K562 (cell line): ENCODE measurements around the gene RHBDL3. TPM values are rescaled to one million over a fixed set of nuclear protein-coding genes. Genes with fewer than 3 reads are reported as not detected.

Experiments used
- ATAC-seq: fragments of 200-7000 bp; cut with Tn5 transposase; 3 replicates; pipeline ENCODE4 v1.9.1; 2020; ENCODE audit warnings: moderate library complexity
- BruUV-seq: library from RNA; stranded (reverse); fragments of 400-500 nt; replicated peaks from 2 replicates; lab custom pipeline; 2021; lab: Mats Ljungman, UMichigan
- CTCF ChIA-PET: fragments of 300-600 bp; formaldehyde crosslinking; extraction: SDS; loops from one replicate; lab custom pipeline; 2021; ENCODE audit warnings: low intra/inter-chr PET ratio; lab: Yijun Ruan, JAX
- POLR2A ChIA-PET: fragments of 300-600, 350-650 bp; sonication (Branson Sonifier 250); formaldehyde crosslinking; extraction: SDS; loops from one replicate; lab custom pipeline; 2021; ENCODE audit warnings: antibody characterized with exemption, inconsistent platforms; lab: Yijun Ruan, JAX
- DNase-seq, 4 experiments: peaks; one replicate each; pipeline versions ENCODE4 v3.0.0 to v3.0.0-alpha.2; 2011 to 2018; ENCODE audit warnings: low spot score in 3 of 4, mixed read lengths in 3 of 4; ENCODE audit errors: extremely low read depth in 1 of 4
- FAIRE-seq: peaks from 2 replicates; lab custom pipeline; 2011; peaks lifted over from hg19 to GRCh38; lab: Jason Lieb, UNC
- H2AFZ ChIP-seq: 2 replicates; pipeline ENCODE4 v1.6.0; 2011; ENCODE audit warnings: low read depth, low read length, control low read depth, inconsistent platforms
- H3K27ac ChIP-seq: fragments of 200-600 bp; 3 replicates; pipeline ENCODE4 v1.8.0; 2011; ENCODE audit warnings: low read depth, mild to moderate bottlenecking, control low read depth, inconsistent platforms, low read length, moderate library complexity, mixed read lengths; ENCODE audit errors: extremely low read depth
- H3K27me3 ChIP-seq, 2 experiments: fragments of 300-600 bp in 1 of 2; 2 replicates in 1 of 2; 3 replicates in 1 of 2; pipeline versions ENCODE4 v1.6.0 to v1.8.0; 2011; ENCODE audit warnings: inconsistent platforms in 2 of 2, low read length in 2 of 2, mild to moderate bottlenecking in 1 of 2, mixed read lengths in 1 of 2, moderate library complexity in 1 of 2; ENCODE audit not compliant: control insufficient read depth in 2 of 2, insufficient read depth in 2 of 2
- H3K36me3 ChIP-seq: fragments of 300-600 bp; 3 replicates; pipeline ENCODE4 v1.8.0; 2011; ENCODE audit warnings: mild to moderate bottlenecking, low read length, inconsistent platforms; ENCODE audit not compliant: control insufficient read depth, insufficient read depth
- H3K4me1 ChIP-seq, 2 experiments: fragments of 200-600 bp in 1 of 2; replicated peaks in 1 of 2; 2 replicates in 1 of 2; 3 replicates in 1 of 2; pipeline versions ENCODE4 v1.5.1 to v1.8.0; 2011; ENCODE audit warnings: inconsistent platforms in 2 of 2, low read length in 2 of 2, mild to moderate bottlenecking in 1 of 2, mixed read lengths in 1 of 2, moderate library complexity in 1 of 2; ENCODE audit not compliant: control insufficient read depth in 2 of 2, insufficient read depth in 2 of 2
- H3K4me2 ChIP-seq: 2 replicates; pipeline ENCODE4 v1.6.1; 2011; ENCODE audit warnings: low read length, control low read depth, inconsistent platforms, mixed read lengths; ENCODE audit not compliant: insufficient read depth
- H3K4me3 ChIP-seq: fragments of 200-600 bp; sonication (generic), shearing (Covaris generic); 2 replicates; pipeline ENCODE4 v1.5.1; 2016; ENCODE audit warnings: control low read depth, inconsistent platforms
- H3K79me2 ChIP-seq: fragments of 200-600 bp; 3 replicates; pipeline ENCODE4 v1.8.0; 2011; ENCODE audit warnings: low read length, inconsistent platforms; ENCODE audit not compliant: control insufficient read depth, insufficient read depth
- H3K9ac ChIP-seq, 2 experiments: 2 replicates each; pipeline versions ENCODE4 v1.6.0 to v1.6.1; 2011; ENCODE audit warnings: low read depth in 2 of 2, low read length in 2 of 2, control low read depth in 1 of 2, inconsistent platforms in 1 of 2, mild to moderate bottlenecking in 1 of 2, mixed read lengths in 1 of 2; ENCODE audit not compliant: insufficient read depth in 1 of 2
- H3K9me1 ChIP-seq: one replicate; pipeline ENCODE4 v1.6.0; 2011; ENCODE audit warnings: inconsistent platforms, mild to moderate bottlenecking, low read length, moderate library complexity; ENCODE audit not compliant: control insufficient read depth, insufficient read depth
- H3K9me3 ChIP-seq: replicated peaks from 2 replicates; pipeline ENCODE4 v1.5.1; 2011; ENCODE audit warnings: low read depth, low read length, inconsistent platforms; ENCODE audit not compliant: control insufficient read depth, insufficient read depth
- H4K20me1 ChIP-seq: replicated peaks from 2 replicates; pipeline ENCODE4 v1.6.1; 2011; ENCODE audit warnings: low read length, inconsistent platforms, mixed read lengths; ENCODE audit not compliant: control insufficient read depth, insufficient read depth
- CSDE1 ChIP-seq, 2 experiments: fragments of 450-650 bp; IDR thresholded peaks; 2 replicates each; pipeline ENCODE4 v1.6.1; 2016; ENCODE audit warnings: mild to moderate bottlenecking in 1 of 2
- HDAC8 ChIP-seq: fragments of 450-650 bp; IDR thresholded peaks from 2 replicates; pipeline ENCODE4 v1.6.1; 2016; ENCODE audit warnings: mild to moderate bottlenecking, missing genetic modification characterization, moderate library complexity, missing compliant biosample characterization
- ILF3 ChIP-seq: fragments of 450-650 bp; IDR thresholded peaks from 2 replicates; pipeline ENCODE4 v1.6.1; 2018; ENCODE audit warnings: antibody characterized with exemption, mild to moderate bottlenecking, moderate library complexity, borderline replicate concordance
- MCM5 ChIP-seq: fragments of 450-650 bp; IDR thresholded peaks from 2 replicates; pipeline ENCODE4 v1.6.1; 2016; ENCODE audit warnings: low read depth
- NCOA4 ChIP-seq: fragments of 450-650 bp; IDR thresholded peaks from 2 replicates; pipeline ENCODE4 v1.6.1; 2018; ENCODE audit warnings: mild to moderate bottlenecking; ENCODE audit not compliant: partially characterized antibody
- PHTF2 ChIP-seq: fragments of 250-450 bp; sonication (Bioruptor Pico); IDR thresholded peaks from 2 replicates; pipeline ENCODE4 v1.5.0; 2021; ENCODE audit warnings: mild to moderate bottlenecking
- TCF3 ChIP-seq: sonication (generic); formaldehyde crosslinking; IDR thresholded peaks from 2 replicates; pipeline ENCODE4 v1.4.0; 2020; ENCODE audit warnings: mild to moderate bottlenecking, missing genetic modification reagents
- YY1 ChIP-seq, 3 experiments: IDR thresholded peaks; 2 replicates each; pipeline ENCODE4 v1.6.1; 2011; ENCODE audit warnings: low read length in 2 of 3, mild to moderate bottlenecking in 2 of 3, moderate library complexity in 2 of 3, borderline replicate concordance in 1 of 3, control low read depth in 1 of 3, low read depth in 1 of 3; ENCODE audit not compliant: insufficient read depth in 3 of 3, insufficient replicate concordance in 2 of 3, control insufficient read depth in 1 of 3, insufficient read length in 1 of 3; ENCODE audit errors: extremely low read depth in 1 of 3
- ZC3H8 ChIP-seq: fragments of 450-650 bp; IDR thresholded peaks from 2 replicates; pipeline ENCODE4 v1.6.1; 2017
- ZNF354B ChIP-seq: fragments of 250-450 bp; sonication (Bioruptor Pico); IDR thresholded peaks from 2 replicates; pipeline ENCODE4 v1.4.0; 2020
- WGBS: fragments of 100-300 bp; shearing (Covaris generic); methylation state at CpG from one replicate; pipeline ENCODE4 v1.1.6; 2016; ENCODE audit warnings: low coverage, mixed read lengths; ENCODE audit not compliant: insufficient coverage; ENCODE audit errors: missing lambda C conversion rate; 5-methylcytosine and 5-hydroxymethylcytosine counted together
- in situ Hi-C: fragments of 300-500 bp; cut with MboI; formaldehyde crosslinking; loops from 4 replicates; pipeline ENCODE4 v1.15.0; 2018; ENCODE audit warnings: inconsistent platforms, mixed read lengths
- intact Hi-C: fragments of 100-400 bp; cut with micrococcal nuclease; formaldehyde crosslinking; loops from 2 replicates; pipeline ENCODE4 v1.14.2; 2022
- polyA plus RNA-seq, 8 experiments: library from polyadenylated mRNA; depleted of rRNA in 4 of 8; stranded (reverse) in 5 of 8; unstranded in 3 of 8; fragments of >200 nt; fragmentation: Nextera tagmentation in 2 of 8; fragmentation: Illumina TruSeq in 1 of 8; extraction: Ambion mirVana in 2 of 8; extraction: Trizol in 1 of 8; gene quantifications; 2 replicates each; pipeline versions ENCODE4 v1.2.1 to v1.2.3, GENCODE V29; 2011 to 2014; ENCODE audit warnings: inconsistent platforms in 1 of 8, missing spikeins in 1 of 8
- total RNA-seq, 7 experiments: library from RNA; depleted of rRNA in 6 of 7; stranded (reverse); fragments of >200 nt in 6 of 7; fragmentation: Illumina TruSeq in 2 of 7; extraction: Trizol in 2 of 7; gene quantifications; 2 replicates each; pipeline versions ENCODE4 v1.2.1 to v1.2.3, GENCODE V29; 2011 to 2021; ENCODE audit warnings: low replicate concordance in 1 of 7
- TF ChIP-seq, protein P1 (sequence below), 2 experiments: IDR thresholded peaks in 1 of 2; conservative IDR thresholded peaks in 1 of 2; 2 replicates each; pipeline ENCODE4 v1.6.1; 2016; ENCODE audit warnings: low read depth in 2 of 2, mild to moderate bottlenecking in 1 of 2, missing compliant biosample characterization in 1 of 2, missing genetic modification characterization in 1 of 2, moderate library complexity in 1 of 2
- TF ChIP-seq, protein P2 (sequence below): fragments of 250-450 bp; sonication (Bioruptor Pico); IDR thresholded peaks from 2 replicates; pipeline ENCODE4 v1.4.0; 2020; ENCODE audit warnings: mild to moderate bottlenecking

Gene RHBDL3
- total and polyA plus RNA-seq, 9 of the 15 experiments (the other 6 are each of a cell fraction or from before 2014, with no cell fraction given): 0.06 to 0.31 (median 0.09) TPM; not detected in 4

DNA sequence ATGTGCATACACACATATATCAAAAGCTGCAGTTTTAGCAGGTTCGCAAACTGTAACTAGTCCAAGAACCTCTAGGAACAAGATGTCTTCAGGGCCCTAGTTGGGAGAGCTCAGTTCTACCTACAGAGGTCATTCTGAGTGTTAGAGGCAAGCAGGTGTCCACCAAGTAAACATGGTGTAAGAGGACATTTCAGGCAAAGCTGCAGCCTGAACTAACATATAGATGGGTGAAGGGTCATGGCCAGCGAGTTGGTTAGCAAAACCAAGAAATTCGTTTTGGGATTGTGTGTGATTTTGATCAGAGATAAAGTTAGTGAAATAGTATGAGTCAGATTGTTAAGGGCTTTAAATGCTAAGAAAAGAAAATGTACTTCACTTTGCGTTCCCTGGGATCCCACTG is 51.7 kb downstream of the RHBDL3 start:
- Histone ChIP-seq H3K27me3 (peaks cover 24 to 25% of the 10 kb centered on the region in 2 experiments), H3K9me3 (no peaks in the 10 kb centered on the region), H3K4me3 (no peak overlapping the region), H3K79me2 (no peaks in the 10 kb centered on the region), H3K9me1 (no peaks in the 10 kb centered on the region), H3K36me3 (no peaks in the 10 kb centered on the region), H3K27ac (no peak overlapping the region), H3K9ac (no peak overlapping the region), H2AFZ (no peak overlapping the region), H3K4me2 (no peak overlapping the region), H4K20me1 (no peaks in the 10 kb centered on the region), H3K4me1 (peaks cover 0 to 4% of the 10 kb centered on the region in 2 experiments; a peak in 2 of 5 replicates)
- no peak for ATAC-seq
- POLR2A ChIA-PET: interaction anchor here (0.6 to 1.5 kb wide), 2 partner anchors 15 to 421 kb away, joined by 3 read pairs; no protein-coding TSS in a partner anchor
- WGBS: 35% methylated on average over 4 of the region's 4 CpGs
- CTCF ChIA-PET: interaction anchor here (3.3 kb wide), 1 partner anchor 64 kb away, joined by 30 read pairs; no protein-coding TSS in a partner anchor
- intact Hi-C loops (no loop called here), in situ Hi-C loops (loop anchor here (5.0 kb wide), 1 partner anchor 70 kb away; no protein-coding TSS in a partner anchor)
- no TSS peak for BruUV-seq
- no peak for DNase-seq
- no peak for FAIRE-seq
- no peak for TF ChIP-seq ILF3
- no peak for TF ChIP-seq NCOA4
- no peak for TF ChIP-seq ZNF354B (CRISPR knock-in tag)
- no peak for TF ChIP-seq ZC3H8
- TF ChIP-seq, protein P1, sequence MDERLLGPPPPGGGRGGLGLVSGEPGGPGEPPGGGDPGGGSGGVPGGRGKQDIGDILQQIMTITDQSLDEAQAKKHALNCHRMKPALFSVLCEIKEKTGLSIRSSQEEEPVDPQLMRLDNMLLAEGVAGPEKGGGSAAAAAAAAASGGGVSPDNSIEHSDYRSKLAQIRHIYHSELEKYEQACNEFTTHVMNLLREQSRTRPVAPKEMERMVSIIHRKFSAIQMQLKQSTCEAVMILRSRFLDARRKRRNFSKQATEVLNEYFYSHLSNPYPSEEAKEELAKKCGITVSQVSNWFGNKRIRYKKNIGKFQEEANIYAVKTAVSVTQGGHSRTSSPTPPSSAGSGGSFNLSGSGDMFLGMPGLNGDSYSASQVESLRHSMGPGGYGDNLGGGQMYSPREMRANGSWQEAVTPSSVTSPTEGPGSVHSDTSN (CRISPR knock-in tag; IDR thresholded peaks at IDR 0.05; ENCODE audit: low read depth): no peak
- TF ChIP-seq, protein P1 (tag; conservative IDR thresholded peaks at IDR 0.05; ENCODE audit: low read depth): no peak
- no peak for TF ChIP-seq TCF3 (CRISPR knock-in tag)
- no peak for TF ChIP-seq PHTF2 (CRISPR knock-in tag)
- TF ChIP-seq, protein P2, sequence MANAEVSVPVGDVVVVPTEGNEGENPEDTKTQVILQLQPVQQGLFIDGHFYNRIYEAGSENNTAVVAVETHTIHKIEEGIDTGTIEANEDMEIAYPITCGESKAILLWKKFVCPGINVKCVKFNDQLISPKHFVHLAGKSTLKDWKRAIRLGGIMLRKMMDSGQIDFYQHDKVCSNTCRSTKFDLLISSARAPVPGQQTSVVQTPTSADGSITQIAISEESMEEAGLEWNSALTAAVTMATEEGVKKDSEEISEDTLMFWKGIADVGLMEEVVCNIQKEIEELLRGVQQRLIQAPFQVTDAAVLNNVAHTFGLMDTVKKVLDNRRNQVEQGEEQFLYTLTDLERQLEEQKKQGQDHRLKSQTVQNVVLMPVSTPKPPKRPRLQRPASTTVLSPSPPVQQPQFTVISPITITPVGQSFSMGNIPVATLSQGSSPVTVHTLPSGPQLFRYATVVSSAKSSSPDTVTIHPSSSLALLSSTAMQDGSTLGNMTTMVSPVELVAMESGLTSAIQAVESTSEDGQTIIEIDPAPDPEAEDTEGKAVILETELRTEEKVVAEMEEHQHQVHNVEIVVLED (CRISPR knock-in tag): no peak
- TF ChIP-seq HDAC8 (tag): no peak
- TF ChIP-seq MCM5: no peak
- TF ChIP-seq YY1 (IDR thresholded peaks at IDR 0.05; ENCODE audit: borderline replicate concordance in 1 of 3, control insufficient read depth in 1 of 3, extremely low read depth in 1 of 3, insufficient read depth in 3 of 3, insufficient read length in 1 of 3, insufficient replicate concordance in 2 of 3, low read depth in 1 of 3, low read length in 2 of 3): no peak
- TF ChIP-seq CSDE1 (IDR thresholded peaks at IDR 0.05): no peak
